Keratinocyte (primary cell): Measurements from ENCODE around the gene NRXN2. TPM values are rescaled to one million over a fixed set of nuclear protein-coding genes. Genes with fewer than 3 reads are reported as not detected.

Experiments
- DNase-seq: peaks from one replicate; pipeline ENCODE4 v3.0.0-alpha.2; 2011; ENCODE audit warnings: low read depth, missing footprints, low spot score
- FAIRE-seq: peaks from 2 replicates; lab custom pipeline; 2011; peaks lifted over from hg19 to GRCh38; lab: Jason Lieb, UNC
- H2AFZ ChIP-seq: 2 replicates; pipeline ENCODE4 v1.6.0; 2012; ENCODE audit warnings: low read length, control low read depth, inconsistent platforms; ENCODE audit not compliant: control insufficient read depth
- H3K27ac ChIP-seq: 2 replicates; pipeline ENCODE4 v1.5.1; 2011; ENCODE audit warnings: low read length; ENCODE audit not compliant: control insufficient read depth, insufficient read depth
- H3K27me3 ChIP-seq: 3 replicates; pipeline ENCODE4 v1.6.0; 2011; ENCODE audit warnings: low read length; ENCODE audit not compliant: control insufficient read depth, insufficient read depth; ENCODE audit errors: extremely low read depth
- H3K36me3 ChIP-seq, 2 experiments: 2 replicates in 1 of 2; 3 replicates in 1 of 2; pipeline ENCODE4 v1.5.1; 2011; ENCODE audit warnings: low read length in 2 of 2, mild to moderate bottlenecking in 1 of 2; ENCODE audit not compliant: control insufficient read depth in 2 of 2, insufficient read depth in 2 of 2; ENCODE audit errors: extremely low read depth in 1 of 2
- H3K4me1 ChIP-seq: 3 replicates; pipeline ENCODE4 v1.5.1; 2011; ENCODE audit warnings: low read length; ENCODE audit not compliant: control insufficient read depth, insufficient read depth; ENCODE audit errors: extremely low read depth
- H3K4me2 ChIP-seq: 3 replicates; pipeline ENCODE4 v1.6.0; 2011; ENCODE audit warnings: low read depth, low read length; ENCODE audit not compliant: control insufficient read depth, insufficient read depth; ENCODE audit errors: extremely low read depth
- H3K4me3 ChIP-seq, 3 experiments: fragments of 200-600 bp in 1 of 3; sonication (generic) in 1 of 3; 2 replicates in 2 of 3; 3 replicates in 1 of 3; pipeline ENCODE4 v1.5.1; 2011 to 2016; ENCODE audit warnings: low read length in 3 of 3, mild to moderate bottlenecking in 3 of 3, control low read depth in 2 of 3, inconsistent platforms in 1 of 3, low read depth in 1 of 3, mixed read lengths in 1 of 3, mixed run types in 1 of 3, moderate library complexity in 1 of 3; ENCODE audit not compliant: control insufficient read depth in 2 of 3, insufficient read depth in 2 of 3; ENCODE audit errors: extremely low read depth in 1 of 3
- H3K79me2 ChIP-seq: 2 replicates; pipeline ENCODE4 v1.6.0; 2012; ENCODE audit warnings: low read length; ENCODE audit not compliant: control insufficient read depth, insufficient read depth
- H3K9ac ChIP-seq: 3 replicates; pipeline ENCODE4 v1.6.0; 2011; ENCODE audit warnings: low read length; ENCODE audit not compliant: control insufficient read depth, insufficient read depth; ENCODE audit errors: extremely low read depth
- H3K9me1 ChIP-seq: 3 replicates; pipeline ENCODE4 v1.6.0; 2011; ENCODE audit warnings: low read length; ENCODE audit not compliant: control insufficient read depth, insufficient read depth; ENCODE audit errors: extremely low read depth
- H3K9me3 ChIP-seq: 2 replicates; pipeline ENCODE4 v1.5.1; 2012; ENCODE audit warnings: low read depth, low read length; ENCODE audit not compliant: control insufficient read depth
- H4K20me1 ChIP-seq: 3 replicates; pipeline ENCODE4 v1.6.0; 2011; ENCODE audit warnings: low read length; ENCODE audit not compliant: control insufficient read depth, insufficient read depth; ENCODE audit errors: extremely low read depth
- CTCF ChIP-seq, 3 experiments: IDR thresholded peaks in 1 of 3; conservative IDR thresholded peaks in 1 of 3; optimal IDR thresholded peaks in 1 of 3; 2 replicates in 2 of 3; 3 replicates in 1 of 3; pipeline versions ENCODE3 to v1.5.1; 2011; ENCODE audit warnings: low read length in 3 of 3, mild to moderate bottlenecking in 3 of 3, moderate library complexity in 2 of 3, control low read depth in 1 of 3, inconsistent platforms in 1 of 3; ENCODE audit not compliant: insufficient read depth in 2 of 3; ENCODE audit errors: extremely low read depth in 1 of 3
- EZH2 ChIP-seq: IDR thresholded peaks from one replicate; pipeline ENCODE4 v1.6.1; 2012; ENCODE audit warnings: inconsistent platforms, mild to moderate bottlenecking, low read length, moderate library complexity
- dilution Hi-C: fragments of 300-500 bp; cut with MboI; formaldehyde crosslinking; loops from one replicate; pipeline ENCODE4 v1.7.0; 2020; ENCODE audit warnings: low sequenced_read_pairs; ENCODE audit not compliant: extremely low pct_ligation_motif_present
- polyA plus RNA-seq, 5 experiments: library from polyadenylated mRNA; depleted of rRNA in 3 of 5; stranded (reverse) in 3 of 5; stranded (forward) in 1 of 5; unstranded in 1 of 5; fragments of >200 nt; gene quantifications; 1 replicate in 1 of 5; 2 replicates in 3 of 5; 3 replicates in 1 of 5; pipeline versions ENCODE4 v1.2.1 to v1.2.3, GENCODE V29; 2011 to 2012; ENCODE audit warnings: missing spikeins in 2 of 5, low read depth in 1 of 5, low replicate concordance in 1 of 5

The NRXN2 gene
- polyA plus RNA-seq, 1 donor (not counting 4 experiments of a cell fraction or from before 2014, with no cell fraction given): not detected

GRCh38 chr11:64652586-64653387 lies 70.2 kb downstream of the NRXN2 start:
- Histone ChIP-seq H3K9me1 (no peaks in the 10 kb centered on the region), H3K27ac (no peak overlapping the region), H3K27me3 (peaks cover 9% of the 10 kb centered on the region), H3K79me2 (no peaks in the 10 kb centered on the region), H3K4me1 (no peaks in the 10 kb centered on the region), H2AFZ (no peak overlapping the region), H3K9ac (no peak overlapping the region), H4K20me1 (no peaks in the 10 kb centered on the region), H3K4me3 (no peak overlapping the region), H3K4me2 (no peak overlapping the region), H3K36me3 (no peaks in the 10 kb centered on the region), H3K9me3 (no peaks in the 10 kb centered on the region)
- FAIRE-seq (no peak), DNase-seq (no peak)
- TF ChIP-seq EZH2: no peak
- TF ChIP-seq CTCF (optimal IDR thresholded peaks at IDR 0.05 in 1 of 3, IDR thresholded peaks at IDR 0.05 in 1 of 3, conservative IDR thresholded peaks at IDR 0.05 in 1 of 3; ENCODE audit: extremely low read depth in 1 of 3, insufficient read depth in 2 of 3, low read length in 3 of 3): peak; percentile 93 to 96 (median 95)
- dilution Hi-C loops: no loop called here

DNA sequence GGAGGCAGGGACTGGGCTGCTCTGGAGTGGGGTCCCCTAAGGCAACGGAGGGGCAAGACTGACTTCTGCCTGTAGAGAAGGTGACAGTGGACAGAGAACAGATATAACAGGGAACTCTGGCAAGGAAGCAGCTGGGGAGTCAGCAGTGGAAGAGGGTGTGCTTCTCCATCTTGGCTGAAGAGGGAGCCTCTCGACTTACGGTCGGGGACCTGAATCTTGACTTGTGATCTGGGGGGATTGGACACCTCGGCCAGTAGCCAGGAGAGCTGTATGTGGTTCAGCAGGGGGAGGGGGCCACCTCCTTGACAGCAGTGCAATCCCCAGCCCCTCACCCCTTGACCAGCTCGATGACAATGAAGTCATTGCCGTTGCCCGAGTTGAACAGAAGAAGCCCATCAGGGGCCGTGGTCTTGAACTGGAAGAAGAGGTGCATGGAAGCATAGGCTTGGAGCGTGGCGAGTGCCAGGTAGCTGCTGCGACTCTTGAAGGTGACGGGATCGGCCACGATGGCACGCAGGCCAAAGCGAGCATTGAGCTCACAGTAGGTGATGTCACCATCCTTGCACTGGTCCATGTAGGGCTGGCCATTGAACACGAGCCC lies 72.0 kb downstream of the NRXN2 start:
- H3K4me1 ChIP-seq: no peaks in the 10 kb centered on the region
- no peaks in the 10 kb centered on the region for H3K79me2 ChIP-seq
- H3K9ac ChIP-seq: no peak overlapping the region
- peak; percentile 70 to 80 (median 78) for TF ChIP-seq CTCF (optimal IDR thresholded peaks at IDR 0.05 in 1 of 3, IDR thresholded peaks at IDR 0.05 in 1 of 3, conservative IDR thresholded peaks at IDR 0.05 in 1 of 3; ENCODE audit: extremely low read depth in 1 of 3, insufficient read depth in 2 of 3, low read length in 3 of 3)
- no peak for TF ChIP-seq EZH2
- H3K27me3 ChIP-seq: peaks cover 19% of the 10 kb centered on the region
- no peak overlapping the region for H3K4me2 ChIP-seq
- dilution Hi-C loops: no loop called here
- H4K20me1 ChIP-seq: no peaks in the 10 kb centered on the region
- DNase-seq (no peak), FAIRE-seq (peak; percentile 74)
- H2AFZ ChIP-seq: no peak overlapping the region
- H3K36me3 ChIP-seq: no peaks in the 10 kb centered on the region
- H3K27ac ChIP-seq: no peak overlapping the region
- no peak overlapping the region for H3K4me3 ChIP-seq
- no peaks in the 10 kb centered on the region for H3K9me1 ChIP-seq
- H3K9me3 ChIP-seq: no peaks in the 10 kb centered on the region
